H9 (cell line): ENCODE results near the gene TRPV4. TPM values are rescaled to one million over a fixed set of nuclear protein-coding genes. Genes with fewer than 3 reads are reported as not detected.

Source experiments
- DNase-seq: peaks from one replicate; pipeline ENCODE4 v3.0.0-alpha.2; 2017
- H2AFZ ChIP-seq: one replicate; pipeline ENCODE4 v1.6.1; 2013; ENCODE audit warnings: mild to moderate bottlenecking, low read length, control low read depth, moderate library complexity
- H2AK5ac ChIP-seq: 2 replicates; pipeline ENCODE4 v1.6.1; 2013; ENCODE audit warnings: low read length, control low read depth, mixed read lengths; ENCODE audit not compliant: insufficient read length
- H2BK120ac ChIP-seq: one replicate; pipeline ENCODE4 v1.6.1; 2013; ENCODE audit warnings: low read depth, mild to moderate bottlenecking, low read length, control low read depth, inconsistent platforms; ENCODE audit not compliant: poor library complexity, severe bottlenecking
- H2BK12ac ChIP-seq: 2 replicates; pipeline ENCODE4 v1.6.1; 2013; ENCODE audit warnings: low read length, control low read depth, mixed read lengths, low read depth; ENCODE audit not compliant: insufficient read length
- H2BK15ac ChIP-seq: 2 replicates; pipeline ENCODE4 v1.6.1; 2013; ENCODE audit warnings: low read depth, low read length, control low read depth
- H2BK20ac ChIP-seq: one replicate; pipeline ENCODE4 v1.6.1; 2013; ENCODE audit warnings: low read depth, mild to moderate bottlenecking, low read length, control low read depth, inconsistent platforms; ENCODE audit not compliant: poor library complexity, severe bottlenecking
- H2BK5ac ChIP-seq: 2 replicates; pipeline ENCODE4 v1.6.1; 2013; ENCODE audit warnings: low read length, control low read depth, mixed read lengths; ENCODE audit not compliant: insufficient read length
- H3K14ac ChIP-seq: 2 replicates; pipeline ENCODE4 v1.6.1; 2013; ENCODE audit warnings: low read length, control low read depth; ENCODE audit not compliant: insufficient read depth
- H3K18ac ChIP-seq: 2 replicates; pipeline ENCODE4 v1.6.1; 2013; ENCODE audit warnings: low read depth, mild to moderate bottlenecking, mixed read lengths, low read length, control low read depth; ENCODE audit not compliant: insufficient read length
- H3K23ac ChIP-seq: 2 replicates; pipeline ENCODE4 v1.6.1; 2013; ENCODE audit warnings: low read length, control low read depth, mixed read lengths, low read depth; ENCODE audit not compliant: insufficient read length
- H3K23me2 ChIP-seq: 2 replicates; pipeline ENCODE4 v1.6.1; 2013; ENCODE audit warnings: low read depth, mild to moderate bottlenecking, mixed read lengths, low read length, control low read depth; ENCODE audit not compliant: insufficient read length, poor library complexity, severe bottlenecking
- H3K27ac ChIP-seq: 2 replicates; pipeline ENCODE4 v1.5.1; 2013; ENCODE audit warnings: low read length, control low read depth, mixed read lengths, low read depth; ENCODE audit not compliant: insufficient read length
- H3K27me3 ChIP-seq: 2 replicates; pipeline ENCODE4 v1.6.1; 2013; ENCODE audit warnings: low read length, control low read depth, inconsistent platforms; ENCODE audit not compliant: insufficient read depth
- H3K4ac ChIP-seq: 2 replicates; pipeline ENCODE4 v1.6.1; 2013; ENCODE audit warnings: low read depth, mild to moderate bottlenecking, control low read depth, inconsistent platforms, low read length, moderate library complexity
- H3K4me1 ChIP-seq: 2 replicates; pipeline ENCODE4 v1.6.1; 2013; ENCODE audit warnings: low read length, control low read depth, inconsistent platforms; ENCODE audit not compliant: insufficient read depth
- H3K4me2 ChIP-seq: 2 replicates; pipeline ENCODE4 v1.6.1; 2013; ENCODE audit warnings: low read length, control low read depth, mixed read lengths; ENCODE audit not compliant: insufficient read length, insufficient read depth
- H3K56ac ChIP-seq: 2 replicates; pipeline ENCODE4 v1.6.1; 2013; ENCODE audit warnings: low read depth, mild to moderate bottlenecking, mixed read lengths, low read length, control low read depth; ENCODE audit not compliant: insufficient read length
- H3K79me1 ChIP-seq: 2 replicates; pipeline ENCODE4 v1.6.1; 2013; ENCODE audit warnings: low read depth, mild to moderate bottlenecking, moderate library complexity, low read length, control low read depth, inconsistent platforms; ENCODE audit not compliant: insufficient read depth, poor library complexity, severe bottlenecking
- H3K79me2 ChIP-seq: 2 replicates; pipeline ENCODE4 v1.6.1; 2013; ENCODE audit warnings: low read length, control low read depth, inconsistent platforms; ENCODE audit not compliant: insufficient read depth
- H3K9ac ChIP-seq: 2 replicates; pipeline ENCODE4 v1.6.1; 2013; ENCODE audit warnings: low read length, control low read depth, mixed read lengths; ENCODE audit not compliant: insufficient read length; ENCODE audit errors: extremely low read depth
- H3K9me3 ChIP-seq: one replicate; pipeline ENCODE4 v1.6.1; 2013; ENCODE audit warnings: low read depth, low read length, inconsistent platforms; ENCODE audit not compliant: control insufficient read depth
- H3T11ph ChIP-seq: one replicate; pipeline ENCODE4 v1.6.1; 2013; ENCODE audit warnings: mild to moderate bottlenecking, low read length, control low read depth, inconsistent platforms
- H4K20me1 ChIP-seq: one replicate; pipeline ENCODE4 v1.6.1; 2013; ENCODE audit not compliant: control insufficient read depth, insufficient read length, insufficient read depth
- H4K5ac ChIP-seq: 2 replicates; pipeline ENCODE4 v1.6.1; 2013; ENCODE audit warnings: low read depth, mild to moderate bottlenecking, mixed read lengths, low read length, control low read depth; ENCODE audit not compliant: insufficient read length
- H4K8ac ChIP-seq: replicated peaks from 2 replicates; pipeline ENCODE4 v1.6.1; 2013; ENCODE audit warnings: low read length, control low read depth, mixed read lengths, low read depth; ENCODE audit not compliant: insufficient read length
- H4K91ac ChIP-seq: 2 replicates; pipeline ENCODE4 v1.6.1; 2013; ENCODE audit warnings: low read depth, mild to moderate bottlenecking, moderate library complexity, mixed read lengths, low read length, control low read depth; ENCODE audit not compliant: insufficient read length
- H3K27ac Mint-ChIP-seq, 3 experiments: 2 replicates in 2 of 3; 3 replicates in 1 of 3; pipeline ENCODE4 v1.8.0; 2020 to 2021; ENCODE audit warnings: mixed read lengths in 3 of 3, mild to moderate bottlenecking in 1 of 3, moderate library complexity in 1 of 3
- H3K27me3 Mint-ChIP-seq: 2 replicates; pipeline ENCODE4 v1.8.0; 2021; ENCODE audit warnings: low read depth, mild to moderate bottlenecking, moderate library complexity, mixed read lengths
- H3K36me3 Mint-ChIP-seq, 3 experiments: 2 replicates in 2 of 3; 3 replicates in 1 of 3; pipeline ENCODE4 v1.8.0; 2020 to 2021; ENCODE audit warnings: low read depth in 3 of 3, mixed read lengths in 3 of 3; ENCODE audit not compliant: insufficient read depth in 1 of 3
- H3K4me1 Mint-ChIP-seq, 2 experiments: 2 replicates each; pipeline ENCODE4 v1.8.0; 2020; ENCODE audit warnings: mixed read lengths in 2 of 2
- H3K4me3 Mint-ChIP-seq, 2 experiments: 2 replicates in 1 of 2; 3 replicates in 1 of 2; pipeline ENCODE4 v1.8.0; 2020 to 2021; ENCODE audit warnings: mild to moderate bottlenecking in 2 of 2, mixed read lengths in 2 of 2, moderate library complexity in 1 of 2
- H3K9me3 Mint-ChIP-seq, 2 experiments: 2 replicates in 1 of 2; 3 replicates in 1 of 2; pipeline ENCODE4 v1.8.0; 2020; ENCODE audit warnings: mild to moderate bottlenecking in 2 of 2, mixed read lengths in 2 of 2, moderate library complexity in 1 of 2
- WGBS: extraction: QIAGEN DNeasy Blood & Tissue Kit; methylation state at CpG from one replicate; pipeline ENCODE4 v1.1.7; 2013; ENCODE audit warnings: missing lambda C conversion rate, low lambda C conversion rate, mixed read lengths; ENCODE audit not compliant: insufficient read length; ENCODE audit errors: extremely low coverage; 5-methylcytosine and 5-hydroxymethylcytosine counted together
- total RNA-seq: library from RNA; stranded (reverse); gene quantifications from 2 replicates; pipeline ENCODE4 v1.2.1, GENCODE V29; 2021
- TF ChIP-seq, protein P1 (sequence below): fragments of 200-600 bp; sonication (generic); conservative IDR thresholded peaks from 3 replicates; pipeline ENCODE4 v1.8.0; 2021; ENCODE audit warnings: antibody characterized with exemption, mild to moderate bottlenecking

The TRPV4 gene
- total RNA-seq, 1 experiment from 2014 or later, result 4.9 TPM

GRCh38 chr12:109771746-109772621 is 61.2 kb downstream of the TRPV4 start:
- H3K9me3 ChIP-seq, result no peaks in the 10 kb centered on the region
- H4K8ac ChIP-seq, result no peak overlapping the region
- H3K4me1 ChIP-seq, result no peaks in the 10 kb centered on the region
- no peak overlapping the region for H3K23ac ChIP-seq
- TF ChIP-seq, protein P1, sequence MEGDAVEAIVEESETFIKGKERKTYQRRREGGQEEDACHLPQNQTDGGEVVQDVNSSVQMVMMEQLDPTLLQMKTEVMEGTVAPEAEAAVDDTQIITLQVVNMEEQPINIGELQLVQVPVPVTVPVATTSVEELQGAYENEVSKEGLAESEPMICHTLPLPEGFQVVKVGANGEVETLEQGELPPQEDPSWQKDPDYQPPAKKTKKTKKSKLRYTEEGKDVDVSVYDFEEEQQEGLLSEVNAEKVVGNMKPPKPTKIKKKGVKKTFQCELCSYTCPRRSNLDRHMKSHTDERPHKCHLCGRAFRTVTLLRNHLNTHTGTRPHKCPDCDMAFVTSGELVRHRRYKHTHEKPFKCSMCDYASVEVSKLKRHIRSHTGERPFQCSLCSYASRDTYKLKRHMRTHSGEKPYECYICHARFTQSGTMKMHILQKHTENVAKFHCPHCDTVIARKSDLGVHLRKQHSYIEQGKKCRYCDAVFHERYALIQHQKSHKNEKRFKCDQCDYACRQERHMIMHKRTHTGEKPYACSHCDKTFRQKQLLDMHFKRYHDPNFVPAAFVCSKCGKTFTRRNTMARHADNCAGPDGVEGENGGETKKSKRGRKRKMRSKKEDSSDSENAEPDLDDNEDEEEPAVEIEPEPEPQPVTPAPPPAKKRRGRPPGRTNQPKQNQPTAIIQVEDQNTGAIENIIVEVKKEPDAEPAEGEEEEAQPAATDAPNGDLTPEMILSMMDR, result peak; percentile 49; the same call in 2 of the 3 replicates
- no peak overlapping the region for H2BK120ac ChIP-seq
- no peak overlapping the region for H3K14ac ChIP-seq
- H2AK5ac ChIP-seq, result no peak overlapping the region
- Mint-ChIP-seq H3K4me3 (no peak overlapping the region), H3K27me3 (no peaks in the 10 kb centered on the region), H3K9me3 (no peaks in the 10 kb centered on the region; a peak in 1 of 5 replicates), H3K36me3 (no peaks in the 10 kb centered on the region), H3K4me1 (peaks cover 13 to 17% of the 10 kb centered on the region in 2 experiments), H3K27ac (no peak overlapping the region; a peak in 1 of 7 replicates)
- no peak overlapping the region for H4K5ac ChIP-seq
- H3K23me2 ChIP-seq, result no peaks in the 10 kb centered on the region
- no CpG with 5 or more reads among the region's 17 CpGs for WGBS
- peak; percentile 45 for DNase-seq
- no peak overlapping the region for H3K56ac ChIP-seq
- H3K4ac ChIP-seq, result no peak overlapping the region
- no peak overlapping the region for H3K9ac ChIP-seq
- H2AFZ ChIP-seq, result no peak overlapping the region
- H3K27ac ChIP-seq, result no peak overlapping the region
- no peak overlapping the region for H2BK20ac ChIP-seq
- no peaks in the 10 kb centered on the region for H3K79me2 ChIP-seq
- no peak overlapping the region for H3T11ph ChIP-seq
- no peaks in the 10 kb centered on the region for H3K27me3 ChIP-seq
- H3K18ac ChIP-seq, result no peak overlapping the region
- no peak overlapping the region for H2BK5ac ChIP-seq
- H3K4me2 ChIP-seq, result no peak overlapping the region
- no peak overlapping the region for H2BK12ac ChIP-seq
- no peak overlapping the region for H2BK15ac ChIP-seq
- H4K91ac ChIP-seq, result no peak overlapping the region
- no peaks in the 10 kb centered on the region for H3K79me1 ChIP-seq
- H4K20me1 ChIP-seq, result no peaks in the 10 kb centered on the region
